GF-D8 (cell line): Measurements from ENCODE around the gene TMEM254.
"Not testable (repeated sequence)": the region's sequence is repeated elsewhere in the genome, so short reads cannot be mapped to it uniquely, and the experiment has no call there.

Source experiments
- DNase-seq: peaks from one replicate; lab custom pipeline; 2025; lab: John Stamatoyannopoulos, UW

TMEM254 gene

GRCh38 chr10:80133206-80133605 lies 54.7 kb downstream of the TMEM254 start:
- no peak for DNase-seq

GRCh38 chr10:80133687-80134086 lies 55.2 kb downstream of the TMEM254 start:
- not testable (repeated sequence) for DNase-seq

GRCh38 chr10:80136134-80136571 lies 57.7 kb downstream of the TMEM254 start:
- DNase-seq = no peak

GRCh38 chr10:80137031-80137862 lies 58.8 kb downstream of the TMEM254 start:
- DNase-seq = no peak

- DNase-seq = no peak
Observed at GRCh38 chr10:80137920-80138319, 59.5 kb downstream of the TMEM254 start.

GRCh38 chr10:80139265-80139664 lies 60.8 kb downstream of the TMEM254 start:
- DNase-seq = no peak

- no peak for DNase-seq
Observed at GRCh38 chr10:80140251-80140650, 61.8 kb downstream of the TMEM254 start.

- no peak for DNase-seq
Observed at GRCh38 chr10:80141696-80142460, 63.4 kb downstream of the TMEM254 start.
